A549 treated with AZD9567 at 1 μM for 4 hours (cell line): ENCODE measurements around the gene SALL1. TPM values are rescaled to one million over a fixed set of nuclear protein-coding genes. Genes with fewer than 3 reads are reported as not detected.

Source experiments
- total RNA-seq: library from RNA; stranded (reverse); fragments of 200-300 nt; extraction: Qiagen RNA extraction; gene quantifications from 5 replicates; pipeline ENCODE4 v1.2.3, GENCODE V29; 2022; ENCODE audit not compliant: insufficient read depth

SALL1 gene
- total RNA-seq, result 0.08 to 0.30 TPM (median 0.20 TPM) in 4 of 5 replicates, not detected in the other

DNA sequence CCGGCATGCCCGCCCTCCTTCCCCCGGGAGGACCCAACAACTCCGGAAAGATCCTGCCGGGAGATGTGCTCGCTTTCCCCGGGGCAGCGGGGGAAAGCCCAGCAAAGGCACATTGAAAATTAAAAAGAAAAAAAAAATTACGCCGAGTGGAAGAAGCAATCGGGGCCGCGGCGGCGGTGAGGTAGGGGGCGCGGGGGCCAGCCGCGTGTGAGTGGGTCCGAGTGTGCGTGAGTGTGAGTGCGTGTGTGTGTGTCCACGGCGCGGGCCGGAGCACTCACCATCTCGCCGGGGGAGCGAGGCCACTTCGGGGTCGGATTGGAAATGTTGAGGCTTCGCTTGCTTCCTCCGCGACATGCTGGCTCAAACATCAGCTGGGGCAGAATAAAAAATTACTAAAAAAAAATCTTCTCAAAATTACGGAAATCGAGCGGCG lies at the start of gene SALL1:
SALL1 (minus strand) TSS at position 383 of the 433 bp plus-strand sequence; CDS start at position 354, 29 bp downstream.

